ENCODE results near the gene PHF12.
A peak's percentile ranks its signal among the peaks of the same experiment; 100 is the strongest.

Gene PHF12

DNA sequence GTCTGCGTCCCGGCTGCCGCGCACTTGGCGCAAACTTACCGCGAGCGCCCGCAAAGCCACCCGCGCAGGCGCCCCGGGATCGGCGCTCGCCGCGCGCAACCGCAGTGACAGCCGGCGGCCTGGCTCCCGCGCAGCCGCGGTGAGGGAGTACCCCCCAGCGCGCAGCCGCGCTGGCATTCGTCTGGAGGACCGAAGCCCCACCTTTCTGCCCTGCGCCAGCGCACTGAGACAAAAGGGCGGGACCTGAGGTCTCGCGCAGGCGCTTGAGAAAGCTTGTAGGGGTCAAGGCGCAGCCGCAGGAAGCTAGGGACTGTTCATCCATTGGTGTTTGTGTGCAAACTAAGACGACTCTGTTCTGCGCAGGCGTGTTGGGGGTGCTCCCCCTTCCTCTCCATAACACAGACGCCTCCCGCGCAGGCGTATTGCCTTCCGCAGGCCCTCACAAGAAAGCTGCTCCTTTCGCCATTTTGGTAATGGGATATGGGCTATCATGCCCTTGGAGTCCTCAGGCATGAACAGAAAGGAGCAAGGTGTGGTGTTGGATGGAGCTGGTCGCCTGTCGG lies at the start of gene PHF12:
TSS of gene PHF12 (minus strand) at position 91 of the 563 bp plus-strand sequence. CDS start 558 bp downstream, outside the sequence.
- peak; percentile 98 for DNase-seq

DNA sequence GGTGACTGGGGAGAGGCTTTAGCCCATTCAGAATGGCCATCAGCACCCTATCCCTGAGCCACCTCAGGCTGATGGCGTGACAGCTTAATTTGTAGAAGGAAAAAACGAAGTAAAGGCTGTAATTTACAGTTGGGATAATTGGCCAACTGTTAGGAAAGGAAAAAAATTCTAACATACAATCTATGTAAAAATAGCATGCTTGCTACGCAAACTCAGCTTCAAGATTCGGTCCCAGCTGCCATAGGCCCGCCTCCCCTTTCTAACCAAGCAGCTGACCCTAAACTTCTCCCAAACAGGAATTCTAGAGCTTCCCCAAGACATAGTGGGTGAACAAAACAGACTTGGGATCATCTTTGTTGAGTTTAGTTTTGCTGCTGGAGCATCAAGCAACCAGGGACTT lies 49.7 kb upstream of the PHF12 start:
- DNase-seq: no peak

GRCh38 chr17:28999206-28999605 lies 47.9 kb upstream of the PHF12 start:
- no peak for DNase-seq

- no peak for DNase-seq
Observed at GRCh38 chr17:28997806-28998205, 46.5 kb upstream of the PHF12 start.

DNA sequence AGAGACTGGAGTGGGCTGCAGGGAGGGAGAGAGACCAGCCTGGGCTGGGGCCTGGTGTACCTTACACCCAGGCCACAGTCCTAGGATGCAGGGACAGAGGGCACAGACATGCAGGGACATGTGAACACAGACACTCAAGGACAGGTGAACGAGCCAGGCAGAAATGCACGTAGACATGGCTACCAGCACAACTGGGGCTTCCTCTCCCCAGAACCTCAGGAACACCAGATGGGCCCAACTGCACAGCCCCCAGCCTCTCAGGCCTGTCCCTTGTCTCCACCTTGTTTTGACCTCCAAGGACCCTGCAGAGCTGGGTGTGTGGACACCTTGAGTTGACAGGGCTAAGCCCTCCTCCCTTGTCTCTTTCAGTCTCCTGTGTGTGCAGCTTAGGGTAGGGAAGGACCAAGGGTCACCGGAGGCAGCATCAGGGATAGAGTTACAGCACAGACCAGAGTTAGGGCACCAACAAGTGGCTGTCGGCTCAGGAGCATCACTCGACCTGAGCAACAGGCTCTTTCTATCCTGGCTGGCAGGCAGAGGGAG lies 45.3 kb upstream of the PHF12 start:
- DNase-seq: no peak

- DNase-seq: no peak
Observed at GRCh38 chr17:28993645-28994426, 42.5 kb upstream of the PHF12 start.

DNA sequence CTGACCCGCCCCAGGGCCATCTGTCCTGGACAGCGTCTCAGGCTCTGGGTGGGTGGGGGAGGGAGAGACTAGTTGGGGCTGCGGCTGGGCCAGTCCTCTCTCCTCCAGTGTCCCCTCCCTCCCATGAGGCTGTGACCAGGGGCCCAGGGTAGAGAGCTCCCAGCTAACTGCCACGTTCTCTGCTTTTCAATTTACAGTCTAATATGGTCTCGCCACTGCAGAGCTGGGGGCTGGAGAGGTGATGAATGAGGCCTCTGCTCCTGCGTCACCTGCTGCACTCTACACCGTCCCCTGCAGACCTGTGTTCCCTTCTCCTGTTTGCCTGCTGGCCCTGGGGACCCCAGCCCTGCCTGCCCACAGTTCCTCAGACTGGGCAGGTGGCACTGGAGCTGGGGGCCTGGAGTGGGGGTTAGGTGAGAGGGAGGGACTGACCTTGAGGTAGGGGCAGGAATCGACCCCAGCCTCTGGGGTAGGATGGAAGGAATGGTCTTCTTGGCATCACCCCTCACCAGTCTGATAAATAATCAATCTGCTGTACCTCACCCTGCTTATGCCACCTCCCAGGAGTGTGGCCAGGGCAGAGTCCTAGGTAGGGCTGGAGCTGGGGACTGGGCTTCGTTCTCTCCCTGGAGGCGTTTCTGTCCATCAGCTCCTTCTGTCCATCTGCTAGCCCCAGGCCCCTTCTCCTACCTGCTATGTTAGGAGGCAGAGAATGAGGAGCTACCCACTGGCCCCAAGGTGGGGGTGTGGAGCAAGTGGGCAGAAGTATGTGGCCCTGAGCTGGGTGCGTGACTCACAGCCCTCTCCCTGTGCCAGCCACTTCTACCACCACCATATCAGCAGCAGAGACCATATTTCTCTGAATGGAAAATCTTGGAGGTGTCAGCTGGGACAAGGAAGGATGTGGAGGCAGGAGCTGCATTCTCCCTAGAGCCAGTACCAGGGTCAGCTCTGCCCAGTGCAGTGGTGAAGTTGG lies 41.6 kb upstream of the PHF12 start:
- DNase-seq: no peak

DNA sequence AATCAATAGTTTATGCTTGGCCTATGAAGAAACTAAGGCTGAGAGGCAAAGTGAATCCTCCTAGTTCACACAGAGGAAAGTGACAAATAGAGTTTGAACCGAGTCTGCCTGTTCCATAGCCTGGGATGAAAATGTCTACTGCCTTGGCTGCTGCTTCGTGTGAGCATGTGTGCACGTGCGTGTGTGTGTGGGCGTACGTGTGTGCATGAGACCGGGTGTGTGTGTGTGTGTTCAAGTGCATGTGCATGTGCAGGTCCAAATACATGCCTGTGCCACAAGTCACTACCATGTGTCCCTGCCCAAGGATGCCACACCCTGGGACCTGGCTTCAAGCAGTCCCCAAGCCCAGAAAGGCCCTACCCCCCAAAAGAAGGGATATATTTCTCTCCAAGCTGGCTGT lies 40.9 kb upstream of the PHF12 start:
- DNase-seq: no peak

DNA sequence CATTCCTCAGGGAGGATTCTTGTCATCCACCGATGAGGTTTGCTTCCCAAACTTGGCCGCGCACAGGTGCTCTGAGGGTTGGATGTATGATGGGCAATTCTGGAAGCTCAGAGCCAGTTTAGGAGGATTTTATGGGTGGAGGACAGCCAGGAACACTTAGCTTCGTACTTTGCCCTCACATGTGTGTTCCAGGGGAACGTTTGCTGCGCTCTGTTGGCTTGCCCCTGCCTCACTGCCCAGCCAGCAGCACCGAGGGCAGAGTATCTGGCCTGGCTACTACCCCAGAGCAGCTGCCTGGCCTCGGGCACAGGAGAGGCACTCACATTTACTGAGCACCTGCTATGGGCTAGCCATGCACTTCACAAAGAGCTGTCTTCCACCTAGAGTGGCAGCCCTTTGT lies 40.5 kb upstream of the PHF12 start:
- DNase-seq: no peak

GRCh38 chr17:28989028-28989427 lies 37.7 kb upstream of the PHF12 start:
- no peak for DNase-seq

GRCh38 chr17:28988475-28988874 lies 37.2 kb upstream of the PHF12 start:
- DNase-seq: no peak

GRCh38 chr17:28986714-28987655 lies 35.7 kb upstream of the PHF12 start:
- no peak for DNase-seq

- no peak for DNase-seq
Observed at GRCh38 chr17:28985950-28986713, 34.8 kb upstream of the PHF12 start.

DNA sequence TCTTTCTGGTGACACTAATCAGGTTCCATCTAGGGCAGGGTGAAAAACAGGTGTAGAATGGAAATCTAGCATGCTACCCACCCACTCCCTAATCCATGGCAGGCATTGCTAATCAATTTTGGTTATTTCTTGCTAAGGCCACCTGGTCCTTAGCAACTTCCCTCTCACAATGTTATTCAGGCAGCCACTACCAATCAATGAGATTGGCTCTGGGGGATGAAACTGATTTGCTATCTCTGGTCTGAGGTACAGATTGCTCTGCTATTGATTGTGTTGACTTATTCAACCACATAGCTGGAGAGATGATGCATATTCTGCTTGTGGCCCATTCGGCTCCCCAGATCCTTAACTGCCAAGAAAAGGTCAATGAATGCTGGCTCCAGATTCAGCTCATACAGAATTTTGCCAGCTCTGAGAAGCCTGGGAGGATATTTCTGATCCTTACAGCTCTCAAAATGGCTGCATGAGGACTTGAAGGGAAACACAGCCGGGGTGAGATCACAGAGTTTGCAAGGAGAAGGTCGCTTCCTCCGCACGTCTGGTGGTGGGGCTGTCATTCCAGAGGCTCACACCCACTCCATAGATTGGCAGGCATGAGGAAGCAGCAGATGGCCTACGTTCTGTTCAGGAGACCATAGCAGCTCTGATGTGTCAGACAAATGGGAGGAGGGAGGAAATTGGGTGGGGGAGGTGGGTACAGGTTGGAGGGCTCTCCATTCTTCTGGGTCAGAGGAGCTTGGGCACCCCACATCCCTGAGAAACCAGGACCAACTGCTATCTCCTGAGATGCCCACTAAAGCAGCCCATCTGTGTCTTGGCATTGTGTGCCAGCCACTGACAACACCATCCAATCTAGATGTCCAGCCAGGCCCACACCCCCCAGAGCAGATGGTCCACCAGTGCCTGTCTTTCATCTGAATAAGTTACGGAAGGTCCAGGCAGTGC lies 32.2 kb upstream of the PHF12 start:
- DNase-seq: no peak

GRCh38 chr17:28982131-28982793 lies 30.9 kb upstream of the PHF12 start:
- DNase-seq: no peak

GRCh38 chr17:28978356-28978964 lies 27.1 kb upstream of the PHF12 start:
- DNase-seq: no peak

DNA sequence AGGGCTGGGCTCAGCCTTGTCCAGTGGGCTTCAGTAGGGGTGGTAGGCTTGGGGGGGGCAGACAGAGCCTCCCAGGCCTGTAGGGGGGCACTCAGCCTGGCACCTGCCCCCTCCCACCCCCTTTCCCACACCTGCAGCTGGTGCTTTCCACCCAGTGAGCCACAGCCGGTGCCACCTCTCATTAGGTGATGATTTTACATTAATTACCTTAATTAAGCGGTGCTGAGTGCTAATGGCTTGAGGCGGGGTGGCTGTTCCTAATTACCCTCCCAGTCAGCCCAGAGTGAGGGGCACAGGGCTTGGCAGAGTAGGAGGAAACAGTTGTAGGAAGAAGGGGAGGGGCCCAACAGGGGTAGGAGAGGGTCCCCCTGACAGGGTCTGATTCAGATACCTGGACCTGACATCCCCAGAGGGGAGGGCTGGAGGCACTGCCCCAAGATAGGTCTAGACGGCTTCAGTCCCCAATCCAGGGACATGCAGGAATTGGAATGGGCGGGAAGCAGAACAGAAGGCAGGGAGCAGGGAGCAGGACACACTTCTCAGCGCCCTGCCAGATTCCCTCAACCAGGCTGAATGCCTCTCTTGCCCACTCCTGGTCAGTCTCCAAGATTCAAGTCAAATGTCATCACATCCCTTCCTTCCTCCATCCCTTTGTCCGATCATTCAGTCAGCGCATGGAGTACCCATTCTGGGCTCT lies 26.5 kb upstream of the PHF12 start:
- DNase-seq: no peak

DNA sequence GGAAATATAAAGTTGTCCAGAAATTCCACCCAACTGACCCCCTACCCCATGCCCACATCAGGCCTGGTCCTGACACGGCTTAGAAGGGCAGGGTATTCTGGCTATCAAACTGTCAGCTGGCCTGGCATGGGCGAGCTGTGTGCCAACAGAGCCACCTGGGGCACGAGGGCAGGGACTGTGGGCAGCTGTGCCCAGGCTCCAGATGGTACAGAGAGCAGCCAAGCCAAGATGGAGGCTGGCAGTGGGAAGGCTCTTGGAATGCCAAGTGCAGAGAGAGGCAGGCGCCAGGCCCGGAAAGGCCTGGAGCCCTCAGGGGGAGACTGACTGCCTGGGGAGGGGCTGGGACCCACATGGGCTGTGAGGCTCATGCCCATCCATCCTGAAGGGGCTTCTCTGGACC lies 24.3 kb upstream of the PHF12 start:
- no peak for DNase-seq
